ENCODE measurements around the gene AKT2.

DNA sequence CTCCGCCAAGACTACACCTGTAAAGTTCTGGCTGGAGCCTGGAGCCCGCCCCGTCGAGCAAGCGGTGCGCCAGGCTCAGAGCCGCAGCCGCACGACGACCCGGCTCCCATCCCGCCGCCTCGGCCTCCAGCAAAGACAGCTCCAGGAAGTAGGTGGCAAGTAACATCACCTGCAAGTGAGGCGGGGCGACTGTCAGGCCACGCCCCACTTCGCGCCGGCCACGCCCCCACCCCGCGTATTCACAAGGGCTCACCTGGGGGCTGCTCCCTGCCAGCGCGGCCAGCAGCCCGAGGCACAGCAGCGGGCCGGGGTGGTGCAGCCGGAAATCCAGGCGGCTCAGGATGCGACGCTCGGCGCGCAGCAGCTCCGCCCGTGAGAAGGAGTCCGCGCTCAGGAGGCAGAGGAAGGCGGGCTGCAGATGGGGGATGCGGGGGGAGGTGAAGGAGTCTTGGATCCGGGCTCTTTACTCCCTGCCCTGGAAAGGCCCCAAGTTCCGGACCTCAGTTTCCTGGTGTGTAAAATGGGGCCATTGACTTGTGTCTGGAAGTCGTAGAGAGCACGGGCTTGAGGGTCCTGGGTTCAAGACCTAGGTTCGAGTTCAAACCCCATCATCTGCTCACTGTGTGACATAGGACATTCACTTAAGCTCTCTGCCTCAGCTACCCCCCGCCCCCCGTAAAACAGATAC is 61.9 kb downstream of the AKT2 start:
- TF ChIP-seq, protein P1, sequence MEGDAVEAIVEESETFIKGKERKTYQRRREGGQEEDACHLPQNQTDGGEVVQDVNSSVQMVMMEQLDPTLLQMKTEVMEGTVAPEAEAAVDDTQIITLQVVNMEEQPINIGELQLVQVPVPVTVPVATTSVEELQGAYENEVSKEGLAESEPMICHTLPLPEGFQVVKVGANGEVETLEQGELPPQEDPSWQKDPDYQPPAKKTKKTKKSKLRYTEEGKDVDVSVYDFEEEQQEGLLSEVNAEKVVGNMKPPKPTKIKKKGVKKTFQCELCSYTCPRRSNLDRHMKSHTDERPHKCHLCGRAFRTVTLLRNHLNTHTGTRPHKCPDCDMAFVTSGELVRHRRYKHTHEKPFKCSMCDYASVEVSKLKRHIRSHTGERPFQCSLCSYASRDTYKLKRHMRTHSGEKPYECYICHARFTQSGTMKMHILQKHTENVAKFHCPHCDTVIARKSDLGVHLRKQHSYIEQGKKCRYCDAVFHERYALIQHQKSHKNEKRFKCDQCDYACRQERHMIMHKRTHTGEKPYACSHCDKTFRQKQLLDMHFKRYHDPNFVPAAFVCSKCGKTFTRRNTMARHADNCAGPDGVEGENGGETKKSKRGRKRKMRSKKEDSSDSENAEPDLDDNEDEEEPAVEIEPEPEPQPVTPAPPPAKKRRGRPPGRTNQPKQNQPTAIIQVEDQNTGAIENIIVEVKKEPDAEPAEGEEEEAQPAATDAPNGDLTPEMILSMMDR (IDR thresholded peaks at IDR 0.05), result no peak
- no peak for TF ChIP-seq POLR2AphosphoS5 (IDR thresholded peaks at IDR 0.05; ENCODE audit: low read depth, low read length)
- TF ChIP-seq, protein P2, sequence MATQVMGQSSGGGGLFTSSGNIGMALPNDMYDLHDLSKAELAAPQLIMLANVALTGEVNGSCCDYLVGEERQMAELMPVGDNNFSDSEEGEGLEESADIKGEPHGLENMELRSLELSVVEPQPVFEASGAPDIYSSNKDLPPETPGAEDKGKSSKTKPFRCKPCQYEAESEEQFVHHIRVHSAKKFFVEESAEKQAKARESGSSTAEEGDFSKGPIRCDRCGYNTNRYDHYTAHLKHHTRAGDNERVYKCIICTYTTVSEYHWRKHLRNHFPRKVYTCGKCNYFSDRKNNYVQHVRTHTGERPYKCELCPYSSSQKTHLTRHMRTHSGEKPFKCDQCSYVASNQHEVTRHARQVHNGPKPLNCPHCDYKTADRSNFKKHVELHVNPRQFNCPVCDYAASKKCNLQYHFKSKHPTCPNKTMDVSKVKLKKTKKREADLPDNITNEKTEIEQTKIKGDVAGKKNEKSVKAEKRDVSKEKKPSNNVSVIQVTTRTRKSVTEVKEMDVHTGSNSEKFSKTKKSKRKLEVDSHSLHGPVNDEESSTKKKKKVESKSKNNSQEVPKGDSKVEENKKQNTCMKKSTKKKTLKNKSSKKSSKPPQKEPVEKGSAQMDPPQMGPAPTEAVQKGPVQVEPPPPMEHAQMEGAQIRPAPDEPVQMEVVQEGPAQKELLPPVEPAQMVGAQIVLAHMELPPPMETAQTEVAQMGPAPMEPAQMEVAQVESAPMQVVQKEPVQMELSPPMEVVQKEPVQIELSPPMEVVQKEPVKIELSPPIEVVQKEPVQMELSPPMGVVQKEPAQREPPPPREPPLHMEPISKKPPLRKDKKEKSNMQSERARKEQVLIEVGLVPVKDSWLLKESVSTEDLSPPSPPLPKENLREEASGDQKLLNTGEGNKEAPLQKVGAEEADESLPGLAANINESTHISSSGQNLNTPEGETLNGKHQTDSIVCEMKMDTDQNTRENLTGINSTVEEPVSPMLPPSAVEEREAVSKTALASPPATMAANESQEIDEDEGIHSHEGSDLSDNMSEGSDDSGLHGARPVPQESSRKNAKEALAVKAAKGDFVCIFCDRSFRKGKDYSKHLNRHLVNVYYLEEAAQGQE (IDR thresholded peaks at IDR 0.05; ENCODE audit: insufficient read depth in 1 of 2, low read depth in 2 of 2, low read length in 1 of 2), result no peak
- no peak for TF ChIP-seq SIN3A (IDR thresholded peaks at IDR 0.05; ENCODE audit: borderline replicate concordance, insufficient read depth, low read depth, low read length)
- TF ChIP-seq TCF7L2 (IDR thresholded peaks at IDR 0.05; ENCODE audit: low read depth, low read length), result no peak

All from Panc1 (cell line).